Prostate gland (tissue), 2 donors: ENCODE results near the gene PHEX. TPM values are rescaled to one million over a fixed set of nuclear protein-coding genes. Genes with fewer than 3 reads are reported as not detected.
A peak's percentile ranks its signal among the peaks of the same experiment; 100 is the strongest.

Experiments used
- DNase-seq: peaks from one replicate; pipeline ENCODE4 v3.0.0-alpha.2; 2019; ENCODE audit warnings: low spot score
- H3K27ac ChIP-seq, 2 donors: fragments of 200-600 bp; sonication (generic); 2 replicates each; pipeline ENCODE4 v1.5.1; 2017 to 2019
- H3K27me3 ChIP-seq: fragments of 200-600 bp; sonication (generic); replicated peaks from 2 replicates; pipeline ENCODE4 v1.5.1; 2019; ENCODE audit not compliant: insufficient read depth
- H3K36me3 ChIP-seq, 2 donors: fragments of 200-600 bp; sonication (generic); 1 replicate in 1 of 2; 2 replicates in 1 of 2; pipeline versions ENCODE4 v1.5.1 to v1.8.1; 2017 to 2019
- H3K4me1 ChIP-seq: fragments of 200-600 bp; sonication (generic); replicated peaks from 2 replicates; pipeline ENCODE4 v1.5.1; 2019
- H3K4me3 ChIP-seq, 2 donors: fragments of 200-600 bp; sonication (generic); 2 replicates each; pipeline ENCODE4 v1.5.1; 2017 to 2019
- H3K9me3 ChIP-seq: fragments of 200-600 bp; sonication (generic); 2 replicates; pipeline ENCODE4 v1.5.1; 2017
- CTCF ChIP-seq, 4 experiments: fragments of 200-600 bp in 2 of 4; fragments of 450-650 bp in 2 of 4; sonication (generic) in 2 of 4; IDR thresholded peaks; 1 replicate in 3 of 4; 2 replicates in 1 of 4; pipeline ENCODE4 v1.5.1; 2016 to 2019; ENCODE audit warnings: antibody characterized with exemption in 4 of 4, mild to moderate bottlenecking in 2 of 4, moderate library complexity in 2 of 4
- POLR2A ChIP-seq: fragments of 450-650 bp; IDR thresholded peaks from one replicate; pipeline ENCODE4 v1.6.1; 2016; ENCODE audit warnings: antibody characterized with exemption, mild to moderate bottlenecking
- POLR2AphosphoS5 ChIP-seq: sonication (generic); formaldehyde crosslinking; IDR thresholded peaks from one replicate; pipeline ENCODE4 v1.6.1; 2017; ENCODE audit warnings: antibody characterized with exemption
- WGBS: methylation state at CpG from one replicate; pipeline ENCODE4 v1.1.5; 2018; 5-methylcytosine and 5-hydroxymethylcytosine counted together
- intact Hi-C: fragments of 100-400 bp; cut with DNase I; formaldehyde crosslinking; loops from one replicate; pipeline ENCODE4 v1.14.2; 2022
- total RNA-seq, 2 donors: library from RNA; depleted of rRNA; stranded (reverse); fragments of >200 nt; gene quantifications; one replicate each; pipeline ENCODE4 v1.1.0, GENCODE V29; 2016

PHEX gene
- total RNA-seq, 2 donors from 2014 or later: 0.34 to 0.82 TPM

- Histone ChIP-seq H3K27ac (no peak overlapping the region), H3K27me3 (no peaks in the 10 kb centered on the region)
- 87% methylated on average over 2 of the region's 2 CpGs for WGBS
Measured at GRCh38 chrX:22105971-22106370, 73.8 kb downstream of the PHEX start.

GRCh38 chrX:22109442-22109841, 77.3 kb downstream of the PHEX start:
- WGBS: 95% methylated on average over 1 of the region's 1 CpG
- Histone ChIP-seq H3K9me3 (no peaks in the 10 kb centered on the region), H3K4me1 (no peaks in the 10 kb centered on the region), H3K27me3 (no peaks in the 10 kb centered on the region), H3K4me3 (no peak overlapping the region), H3K27ac (no peak overlapping the region), H3K36me3 (no peaks in the 10 kb centered on the region)
- intact Hi-C loops: no loop called here
- no peak for DNase-seq
- TF ChIP-seq CTCF (IDR thresholded peaks at IDR 0.05) (no peak), POLR2AphosphoS5 (no peak), POLR2A (no peak)

More at GRCh38 chrX:22105971-22106370, 73.8 kb downstream of the PHEX start:
- Histone ChIP-seq H3K36me3 (no peaks in the 10 kb centered on the region), H3K4me3 (no peak overlapping the region), H3K9me3 (no peaks in the 10 kb centered on the region), H3K4me1 (no peaks in the 10 kb centered on the region)
- intact Hi-C loops: no loop called here
- no peak for DNase-seq
- no peak for TF ChIP-seq CTCF (IDR thresholded peaks at IDR 0.05)
- TF ChIP-seq POLR2A: no peak
- TF ChIP-seq POLR2AphosphoS5: no peak

- intact Hi-C loops: no loop called here
- no peaks in the 10 kb centered on the region for H3K27me3 ChIP-seq
- no peaks in the 10 kb centered on the region for H3K36me3 ChIP-seq
- no peak overlapping the region for H3K27ac ChIP-seq
- WGBS: 42% methylated on average over 6 of the region's 6 CpGs
- no peaks in the 10 kb centered on the region for H3K9me3 ChIP-seq
- H3K4me3 ChIP-seq: no peak overlapping the region
- no peak for DNase-seq
- H3K4me1 ChIP-seq: no peaks in the 10 kb centered on the region
- no peak for TF ChIP-seq POLR2A
- no peak for TF ChIP-seq POLR2AphosphoS5
- TF ChIP-seq CTCF (IDR thresholded peaks at IDR 0.05): no peak
Measured at GRCh38 chrX:22110729-22111494, 78.8 kb downstream of the PHEX start.

GRCh38 chrX:22116605-22117546, 84.8 kb downstream of the PHEX start:
- no peaks in the 10 kb centered on the region for H3K36me3 ChIP-seq
- no peak overlapping the region for H3K4me3 ChIP-seq
- H3K4me1 ChIP-seq: no peaks in the 10 kb centered on the region
- peak overlapping the region in 1 of 2 donors; percentile 18 for H3K27ac ChIP-seq
- 44% methylated on average over 7 of the region's 7 CpGs for WGBS
- no peak for DNase-seq
- TF ChIP-seq CTCF (IDR thresholded peaks at IDR 0.05): no peak
- TF ChIP-seq POLR2AphosphoS5: no peak
- no peak for TF ChIP-seq POLR2A
- intact Hi-C loops: no loop called here
- no peaks in the 10 kb centered on the region for H3K9me3 ChIP-seq
- H3K27me3 ChIP-seq: no peaks in the 10 kb centered on the region
